Measurements from ENCODE around the gene APBA1. TPM values are rescaled to one million over a fixed set of nuclear protein-coding genes. Genes with fewer than 3 reads are reported as not detected.

APBA1 gene
- total and polyA plus RNA-seq, 10 donors = 0.41 to 28.2 (median 13.8) TPM

DNA sequence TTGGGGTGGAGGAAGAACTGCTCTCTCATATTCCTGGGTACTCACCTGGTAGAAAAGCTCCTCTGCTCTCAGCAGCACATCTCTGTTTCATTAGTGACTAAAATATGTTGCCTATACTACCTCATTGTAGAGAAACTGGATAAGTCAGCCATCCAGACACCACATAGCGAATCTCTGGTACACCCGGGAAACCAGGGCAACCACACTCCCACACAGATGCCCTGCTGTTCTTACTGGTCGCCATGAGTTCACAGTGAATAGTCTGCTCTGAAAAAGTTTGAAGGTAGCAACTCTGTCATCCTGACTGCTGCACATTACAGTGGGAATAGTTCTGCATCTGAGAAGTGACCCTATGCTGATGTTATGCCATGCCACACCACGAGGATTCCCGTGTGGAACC is 212.2 kb downstream of the APBA1 start:
- peaks cover 0 to 8% (median 3%) of the 10 kb centered on the region in 6 donors for H3K36me3 ChIP-seq
- DNase-seq = no peak
- H3K4me3 ChIP-seq = no peak overlapping the region
- 88 to 95% (median 91%) methylated on average over 5 of the region's 5 CpGs for whole genome bisulfite sequencing, 5 donors
- TF ChIP-seq, protein P1, sequence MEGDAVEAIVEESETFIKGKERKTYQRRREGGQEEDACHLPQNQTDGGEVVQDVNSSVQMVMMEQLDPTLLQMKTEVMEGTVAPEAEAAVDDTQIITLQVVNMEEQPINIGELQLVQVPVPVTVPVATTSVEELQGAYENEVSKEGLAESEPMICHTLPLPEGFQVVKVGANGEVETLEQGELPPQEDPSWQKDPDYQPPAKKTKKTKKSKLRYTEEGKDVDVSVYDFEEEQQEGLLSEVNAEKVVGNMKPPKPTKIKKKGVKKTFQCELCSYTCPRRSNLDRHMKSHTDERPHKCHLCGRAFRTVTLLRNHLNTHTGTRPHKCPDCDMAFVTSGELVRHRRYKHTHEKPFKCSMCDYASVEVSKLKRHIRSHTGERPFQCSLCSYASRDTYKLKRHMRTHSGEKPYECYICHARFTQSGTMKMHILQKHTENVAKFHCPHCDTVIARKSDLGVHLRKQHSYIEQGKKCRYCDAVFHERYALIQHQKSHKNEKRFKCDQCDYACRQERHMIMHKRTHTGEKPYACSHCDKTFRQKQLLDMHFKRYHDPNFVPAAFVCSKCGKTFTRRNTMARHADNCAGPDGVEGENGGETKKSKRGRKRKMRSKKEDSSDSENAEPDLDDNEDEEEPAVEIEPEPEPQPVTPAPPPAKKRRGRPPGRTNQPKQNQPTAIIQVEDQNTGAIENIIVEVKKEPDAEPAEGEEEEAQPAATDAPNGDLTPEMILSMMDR (IDR thresholded peaks at IDR 0.05 in 8 of 11, conservative IDR thresholded peaks at IDR 0.05 in 3 of 11) = no peak
- TF ChIP-seq POLR2A (IDR thresholded peaks at IDR 0.05) (no peak), POLR2AphosphoS5 (IDR thresholded peaks at IDR 0.05) (no peak)
- H3K27me3 ChIP-seq (replicated peaks in 1 of 7) = no peaks in the 10 kb centered on the region
- H3K9me3 ChIP-seq = no peaks in the 10 kb centered on the region
- no peak overlapping the region for H3K27ac ChIP-seq
- intact Hi-C loops (cut with DNase I; ENCODE audit: low total_unique reads) = no loop called here
- H3K4me1 ChIP-seq = no peaks in the 10 kb centered on the region

DNA sequence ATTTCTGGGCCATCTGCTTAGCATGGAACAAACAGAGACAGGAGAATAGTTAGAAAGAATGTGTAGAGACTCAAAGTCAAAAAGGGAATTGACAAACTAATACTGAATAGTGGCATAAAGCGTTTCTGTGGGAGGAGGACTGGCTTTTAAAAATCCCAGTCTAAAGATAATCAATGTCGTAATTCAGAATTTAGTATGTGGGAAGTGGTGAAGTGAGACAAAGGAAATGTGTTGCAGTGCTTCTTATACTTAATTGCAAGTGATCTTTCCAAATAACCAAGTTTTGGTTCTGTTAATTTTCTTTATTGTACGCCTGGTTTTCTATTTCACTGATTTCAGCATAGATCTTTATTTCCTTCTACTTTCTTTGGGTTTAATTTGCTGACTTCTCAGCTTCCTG is 214.0 kb downstream of the APBA1 start:
- no peaks in the 10 kb centered on the region for H3K27me3 ChIP-seq (replicated peaks in 1 of 7)
- no peak overlapping the region for H3K4me3 ChIP-seq
- H3K9me3 ChIP-seq = no peaks in the 10 kb centered on the region
- peaks cover 0 to 13% (median 3%) of the 10 kb centered on the region in 6 donors for H3K36me3 ChIP-seq
- H3K4me1 ChIP-seq = no peaks in the 10 kb centered on the region
- no peak overlapping the region for H3K27ac ChIP-seq
- WGBS, 5 donors = 60 to 84% (median 70%) methylated on average over 3 of the region's 3 CpGs
- intact Hi-C loops (cut with DNase I; ENCODE audit: low total_unique reads) = no loop called here
- no peak for DNase-seq
- TF ChIP-seq, protein P1 (IDR thresholded peaks at IDR 0.05 in 8 of 11, conservative IDR thresholded peaks at IDR 0.05 in 3 of 11) = no peak
- TF ChIP-seq POLR2AphosphoS5 (IDR thresholded peaks at IDR 0.05) = no peak
- TF ChIP-seq POLR2A (IDR thresholded peaks at IDR 0.05) = no peak

DNA sequence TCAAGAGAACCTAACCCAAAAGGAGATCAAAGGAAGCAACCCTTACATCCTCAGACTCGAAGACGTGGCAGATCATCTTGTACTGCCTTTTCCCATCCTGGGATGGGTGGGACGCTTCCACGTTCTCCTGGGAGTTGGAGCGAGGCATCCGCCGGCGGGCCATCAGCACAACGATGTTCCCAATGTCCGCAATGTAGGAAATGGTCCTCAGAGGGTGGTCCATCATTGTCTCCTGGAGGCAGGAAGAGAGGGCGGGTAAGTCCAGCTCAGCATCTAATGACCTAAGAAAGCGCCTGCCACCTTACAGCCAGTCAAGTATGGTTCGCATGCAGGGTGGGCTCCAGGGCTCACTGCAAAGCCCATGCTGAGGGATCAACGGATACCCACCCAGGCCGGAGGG is 216.0 kb downstream of the APBA1 start:
- TF ChIP-seq POLR2A (IDR thresholded peaks at IDR 0.05) = no peak
- no peak for TF ChIP-seq POLR2AphosphoS5 (IDR thresholded peaks at IDR 0.05)
- TF ChIP-seq, protein P1 (IDR thresholded peaks at IDR 0.05 in 8 of 11, conservative IDR thresholded peaks at IDR 0.05 in 3 of 11) = no peak
- H3K36me3 ChIP-seq = peaks cover 0 to 20% (median 3%) of the 10 kb centered on the region in 6 donors
- H3K4me3 ChIP-seq = no peak overlapping the region
- no peak overlapping the region for H3K27ac ChIP-seq
- 85 to 92% (median 88%) methylated on average over 15 of the region's 15 CpGs for WGBS, 5 donors
- DNase-seq = no peak
- H3K27me3 ChIP-seq (replicated peaks in 1 of 7) = no peaks in the 10 kb centered on the region
- H3K4me1 ChIP-seq = no peaks in the 10 kb centered on the region
- no peaks in the 10 kb centered on the region for H3K9me3 ChIP-seq
- intact Hi-C loops (cut with DNase I; ENCODE audit: low total_unique reads) = no loop called here

DNA sequence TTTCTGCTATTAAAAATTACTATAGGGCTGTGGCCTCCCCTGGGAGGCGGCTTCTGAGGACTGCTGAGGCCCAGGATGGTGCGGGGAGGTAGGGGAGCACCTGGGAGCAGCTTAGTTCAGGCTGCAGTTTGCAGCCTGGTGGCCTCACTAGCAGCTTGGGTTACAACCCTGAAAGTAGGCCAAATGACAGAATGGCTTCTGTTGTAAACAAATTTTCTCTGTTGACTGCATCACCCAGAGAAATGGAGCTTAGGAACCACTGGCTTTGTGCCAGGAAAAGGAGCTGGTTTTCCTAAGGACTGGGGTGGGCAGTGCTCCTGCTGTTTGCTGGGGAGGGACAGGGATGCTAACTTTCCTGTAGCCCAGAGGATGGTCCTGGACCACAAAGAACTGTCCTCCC is 216.9 kb downstream of the APBA1 start:
- Histone ChIP-seq H3K27me3 (replicated peaks in 1 of 7) (no peaks in the 10 kb centered on the region), H3K4me1 (no peaks in the 10 kb centered on the region), H3K4me3 (no peak overlapping the region), H3K27ac (no peak overlapping the region), H3K9me3 (no peaks in the 10 kb centered on the region), H3K36me3 (peaks cover 0 to 20% (median 3%) of the 10 kb centered on the region in 6 donors)
- intact Hi-C loops (cut with DNase I; ENCODE audit: low total_unique reads) = no loop called here
- WGBS, 5 donors = 81 to 92% (median 88%) methylated on average over 2 of the region's 2 CpGs
- DNase-seq = no peak
- TF ChIP-seq POLR2AphosphoS5 (IDR thresholded peaks at IDR 0.05) (no peak), POLR2A (IDR thresholded peaks at IDR 0.05) (no peak)

DNA sequence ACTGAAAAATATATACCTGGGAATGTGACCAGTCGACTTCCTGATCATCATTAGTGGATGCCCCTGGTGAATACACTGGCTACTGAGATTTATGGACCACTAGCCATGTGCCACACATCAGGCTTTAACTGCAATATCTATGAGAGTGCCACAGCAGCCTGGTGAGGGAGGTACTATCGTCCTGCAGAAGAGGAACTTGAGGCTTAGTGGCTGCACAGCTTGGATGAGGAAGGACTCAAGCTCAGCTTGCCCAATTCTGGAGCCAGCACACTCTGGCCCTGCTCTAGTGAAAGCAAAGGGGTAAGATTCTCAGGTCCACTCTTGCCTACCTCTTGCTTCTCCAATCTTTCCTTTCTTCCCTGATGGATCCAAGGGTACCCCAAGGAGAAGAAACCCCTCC is 217.8 kb downstream of the APBA1 start:
- no peak overlapping the region for H3K27ac ChIP-seq
- H3K27me3 ChIP-seq (replicated peaks in 1 of 7) = no peaks in the 10 kb centered on the region
- 25 to 55% (median 37%) methylated on average over 2 of the region's 2 CpGs for WGBS, 5 donors
- no peak overlapping the region for H3K4me3 ChIP-seq
- H3K4me1 ChIP-seq = no peaks in the 10 kb centered on the region
- DNase-seq = no peak
- TF ChIP-seq, protein P1 (IDR thresholded peaks at IDR 0.05 in 8 of 11, conservative IDR thresholded peaks at IDR 0.05 in 3 of 11) = no peak
- TF ChIP-seq POLR2A (IDR thresholded peaks at IDR 0.05) = no peak
- TF ChIP-seq POLR2AphosphoS5 (IDR thresholded peaks at IDR 0.05) = no peak
- H3K9me3 ChIP-seq = no peaks in the 10 kb centered on the region
- H3K36me3 ChIP-seq = peaks cover 0 to 21% (median 3%) of the 10 kb centered on the region in 6 donors
- intact Hi-C loops (cut with DNase I; ENCODE audit: low total_unique reads) = no loop called here

All from spleen (tissue), 11 donors.